ENCODE measurements around the gene CBARP. TPM values are rescaled to one million over a fixed set of nuclear protein-coding genes. Genes with fewer than 3 reads are reported as not detected.

CBARP gene
- total RNA-seq, 3 donors from 2014 or later, result 0.29 to 1.2 (median 0.39) TPM

GRCh38 chr19:1225440-1226226 lies 12.2 kb downstream of the CBARP start:
- intact Hi-C loops (cut with DNase I, micrococcal nuclease), result no loop called here
- no peak for DNase-seq
- ATAC-seq, result no peak
- Histone ChIP-seq H3K4me3 (no peak overlapping the region), H3K9me3 (no peaks in the 10 kb centered on the region), H3K36me3 (ENCODE audit: low read depth) (peaks cover 3% of the 10 kb centered on the region), H3K4me1 (ENCODE audit: low read depth) (no peaks in the 10 kb centered on the region)
- TF ChIP-seq CTCF (IDR thresholded peaks at IDR 0.05), result no peak

GRCh38 chr19:1224847-1225246 lies 13.0 kb downstream of the CBARP start:
- H3K4me1 ChIP-seq (ENCODE audit: low read depth), result no peaks in the 10 kb centered on the region
- ATAC-seq (no peak), DNase-seq (no peak)
- intact Hi-C loops (cut with DNase I, micrococcal nuclease), result no loop called here
- no peak overlapping the region for H3K4me3 ChIP-seq
- no peaks in the 10 kb centered on the region for H3K9me3 ChIP-seq
- peaks cover 3% of the 10 kb centered on the region for H3K36me3 ChIP-seq (ENCODE audit: low read depth)
- no peak for TF ChIP-seq CTCF (IDR thresholded peaks at IDR 0.05)

GRCh38 chr19:1224047-1224825 lies 13.6 kb downstream of the CBARP start:
- H3K4me3 ChIP-seq, result no peak overlapping the region
- intact Hi-C loops (cut with DNase I, micrococcal nuclease), result no loop called here
- H3K9me3 ChIP-seq, result no peaks in the 10 kb centered on the region
- TF ChIP-seq CTCF (IDR thresholded peaks at IDR 0.05), result no peak
- no peak for DNase-seq
- no peak for ATAC-seq
- H3K4me1 ChIP-seq (ENCODE audit: low read depth), result no peaks in the 10 kb centered on the region
- H3K36me3 ChIP-seq (ENCODE audit: low read depth), result peaks cover 3% of the 10 kb centered on the region

- Histone ChIP-seq H3K9me3 (no peaks in the 10 kb centered on the region), H3K4me1 (ENCODE audit: low read depth) (no peaks in the 10 kb centered on the region), H3K36me3 (ENCODE audit: low read depth) (peaks cover 3% of the 10 kb centered on the region), H3K4me3 (no peak overlapping the region)
- DNase-seq (no peak), ATAC-seq (no peak)
- TF ChIP-seq CTCF (IDR thresholded peaks at IDR 0.05), result no peak
- intact Hi-C loops (cut with DNase I, micrococcal nuclease), result no loop called here
Observed at GRCh38 chr19:1223018-1223855, 14.6 kb downstream of the CBARP start.

- ATAC-seq (no peak), DNase-seq (no peak)
- intact Hi-C loops (cut with DNase I, micrococcal nuclease), result no loop called here
- TF ChIP-seq CTCF (IDR thresholded peaks at IDR 0.05), result no peak
- Histone ChIP-seq H3K4me3 (no peak overlapping the region), H3K36me3 (ENCODE audit: low read depth) (no peaks in the 10 kb centered on the region), H3K9me3 (no peaks in the 10 kb centered on the region), H3K4me1 (ENCODE audit: low read depth) (no peaks in the 10 kb centered on the region)
Observed at GRCh38 chr19:1222394-1222793, 15.4 kb downstream of the CBARP start.
